ENCODE results near the gene DVL1. TPM values are rescaled to one million over a fixed set of nuclear protein-coding genes. Genes with fewer than 3 reads are reported as not detected.

Gene DVL1
- total and polyA plus RNA-seq, 2 of the 13 experiments (the other 11 are each of a cell fraction or from before 2014, with no cell fraction given): 30.8 to 60.4 TPM

GRCh38 chr1:1371746-1372711 is 22.8 kb upstream of the DVL1 start (continued):
- TF ChIP-seq ZNF850 (CRISPR knock-in tag; conservative IDR thresholded peaks at IDR 0.05) (no peak), ZNF501 (CRISPR knock-in tag; IDR thresholded peaks at IDR 0.05) (0 out of 2 replicates have a peak, but pooled peaks have one; percentile 45)

- Histone ChIP-seq H4K20me1 (ENCODE audit: insufficient read depth, low read length) (no peaks in the 10 kb centered on the region), H2AFZ (ENCODE audit: low read length) (no peak overlapping the region), H3K9ac (ENCODE audit: insufficient read depth, low read depth, low read length) (no peak overlapping the region), H3K9me3 (ENCODE audit: low read length) (no peaks in the 10 kb centered on the region), H3K4me1 (ENCODE audit: insufficient read depth, low read length) (peaks cover 30% of the 10 kb centered on the region), H3K36me3 (replicated peaks in 1 of 2; ENCODE audit: control insufficient read depth in 1 of 2, insufficient read depth in 2 of 2, low read length in 2 of 2) (peaks cover 0 to 3% of the 10 kb centered on the region in 2 experiments; a peak in 1 of 5 replicates), H3K79me2 (ENCODE audit: insufficient read depth, low read length) (peaks cover 19% of the 10 kb centered on the region), H3K27ac (ENCODE audit: extremely low read length, insufficient read depth, low read length) (no peak overlapping the region), H3K27me3 (ENCODE audit: control insufficient read depth in 1 of 2, insufficient read depth in 2 of 2, low read length in 2 of 2) (no peaks in the 10 kb centered on the region; a peak in 1 of 5 replicates), H3K4me3 (replicated peaks in 1 of 3; ENCODE audit: insufficient read depth in 1 of 3, low read depth in 2 of 3, low read length in 3 of 3) (no peak overlapping the region), H3K4me2 (ENCODE audit: low read depth, low read length) (no peak overlapping the region)
- 100% methylated on average over 5 of the region's 12 CpGs for WGBS (ENCODE audit: low lambda C conversion rate)
- 0 out of 4 replicates have a peak, but pooled peaks of 1 of the 2 experiments have one; percentile 31 for TF ChIP-seq POLR2A (IDR thresholded peaks at IDR 0.05; ENCODE audit: insufficient read depth in 1 of 2, low read depth in 2 of 2, low read length in 2 of 2)
- peak; percentile 0 for TF ChIP-seq HNRNPLL (IDR thresholded peaks at IDR 0.05; ENCODE audit: low read depth, low read length, poor library complexity, severe bottlenecking)
- TF ChIP-seq HNF4A (CRISPR knock-in tag; IDR thresholded peaks at IDR 0.05): no peak
- CTCF ChIA-PET (ENCODE audit: low intra/inter-chr PET ratio, low total read pairs): interaction anchor here (1.8 to 1.9 kb wide), 2 partner anchors 22 to 27 kb away, joined by 11 to 13 read pairs; partner anchors contain the start of gene DVL1
- BruUV-seq (replicated peaks): no TSS peak
- no peak for ATAC-seq
- POLR2A ChIA-PET: interaction anchor here (1.2 to 3.0 kb wide), 9 partner anchors 9 to 63 kb away, joined by 3 to 17 read pairs (median 6); partner anchors contain the start of gene CCNL2
- intact Hi-C loops (cut with micrococcal nuclease; ENCODE audit: unreplicated experiment): no loop called here
- in situ Hi-C loops (cut with HindIII; ENCODE audit: extremely low pct_ligation_motif_present, low pct_unique_long_range_greater_than_20kb): no loop called here
- no peak for FAIRE-seq
- DNase-seq (ENCODE audit: low spot score): no peak
These were observed 22.1 kb upstream of the DVL1 start for GRCh38 chr1:1371364-1371745.

All from HepG2 (cell line).